Esophagus squamous epithelium (tissue), 4 donors: Measurements from ENCODE around the gene SLC44A1.

Source experiments
- CTCF ChIP-seq, 6 experiments: fragments of 450-650 bp in 4 of 6; fragments of 200-600 bp in 2 of 6; sonication (generic) in 2 of 6; IDR thresholded peaks; one replicate each; pipeline ENCODE4 v1.5.1; 2016 to 2019; ENCODE audit warnings: antibody characterized with exemption in 6 of 6, mild to moderate bottlenecking in 4 of 6, moderate library complexity in 4 of 6
- POLR2A ChIP-seq, 4 donors: fragments of 450-650 bp; IDR thresholded peaks; one replicate each; pipeline ENCODE4 v1.6.1; 2017; ENCODE audit warnings: antibody characterized with exemption in 4 of 4, mild to moderate bottlenecking in 4 of 4, moderate library complexity in 3 of 4

- TF ChIP-seq POLR2A (IDR thresholded peaks at IDR 0.05), result no peak
- TF ChIP-seq CTCF (IDR thresholded peaks at IDR 0.05), result no peak
Measured at GRCh38 chr9:105359892-105360291, 115.4 kb downstream of the SLC44A1 start.
